GM12878 (cell line): Measurements from ENCODE around the gene THUMPD2.

Experiments
- CBFB ChIP-seq: IDR thresholded peaks from 2 replicates; pipeline ENCODE4 v1.6.1; 2016; ENCODE audit warnings: antibody characterized with exemption, low read depth
- EP300 ChIP-seq, 2 experiments: fragments of 150-350 bp in 1 of 2; IDR thresholded peaks; 2 replicates each; pipeline ENCODE4 v1.6.1; 2011 to 2012; ENCODE audit warnings: low read depth in 2 of 2, low read length in 2 of 2, borderline replicate concordance in 1 of 2, improper control_type of control experiment in 1 of 2, inconsistent platforms in 1 of 2; ENCODE audit not compliant: control insufficient read depth in 1 of 2
- GABPA ChIP-seq: IDR thresholded peaks from 2 replicates; pipeline ENCODE4 v1.6.1; 2014; ENCODE audit warnings: antibody characterized with exemption, low read depth, mild to moderate bottlenecking, inconsistent platforms
- JUND ChIP-seq: IDR thresholded peaks from 2 replicates; pipeline ENCODE4 v1.6.1; 2012; ENCODE audit warnings: low read depth, mild to moderate bottlenecking, low read length, improper control_type of control experiment, moderate library complexity
- KDM1A ChIP-seq: fragments of 200-600 bp; sonication (generic); IDR thresholded peaks from 2 replicates; pipeline ENCODE4 v1.6.1; 2016; ENCODE audit warnings: borderline replicate concordance
- POLR2A ChIP-seq: IDR thresholded peaks from 2 replicates; pipeline ENCODE4 v1.6.1; 2011; ENCODE audit warnings: low read depth, mild to moderate bottlenecking, low read length
- POLR2AphosphoS5 ChIP-seq: IDR thresholded peaks from 2 replicates; pipeline ENCODE4 v1.6.1; 2011; ENCODE audit warnings: mild to moderate bottlenecking, low read length, inconsistent platforms
- RAD21 ChIP-seq: IDR thresholded peaks from 2 replicates; pipeline ENCODE4 v1.6.1; 2011; ENCODE audit warnings: mild to moderate bottlenecking, low read depth, low read length, moderate library complexity; ENCODE audit not compliant: insufficient read depth
- RCOR1 ChIP-seq: conservative IDR thresholded peaks from 2 replicates; pipeline ENCODE4 v1.6.1; 2012; ENCODE audit warnings: low read depth, low read length, improper control_type of control experiment
- TF ChIP-seq, protein P1 (sequence below), 3 experiments: IDR thresholded peaks in 2 of 3; conservative IDR thresholded peaks in 1 of 3; 2 replicates each; pipeline ENCODE4 v1.5.1; 2011; ENCODE audit warnings: low read depth in 3 of 3, low read length in 3 of 3, mild to moderate bottlenecking in 3 of 3, control low read depth in 2 of 3, moderate library complexity in 2 of 3, inconsistent platforms in 1 of 3, mixed read lengths in 1 of 3; ENCODE audit not compliant: control insufficient read depth in 2 of 3, insufficient read depth in 1 of 3; ENCODE audit errors: extremely low read depth in 1 of 3

GRCh38 chr2:39703181-39703872 is 75.7 kb downstream of the THUMPD2 start:
- TF ChIP-seq CBFB (no peak), POLR2A (no peak), POLR2AphosphoS5 (no peak), RCOR1 (no peak), JUND (no peak), EP300 (IDR thresholded peaks at IDR 0.05; ENCODE audit: borderline replicate concordance in 1 of 2, control insufficient read depth in 1 of 2, low read depth in 2 of 2, low read length in 2 of 2) (no peak), KDM1A (no peak), RAD21 (no peak), GABPA (no peak)
- TF ChIP-seq, protein P1, sequence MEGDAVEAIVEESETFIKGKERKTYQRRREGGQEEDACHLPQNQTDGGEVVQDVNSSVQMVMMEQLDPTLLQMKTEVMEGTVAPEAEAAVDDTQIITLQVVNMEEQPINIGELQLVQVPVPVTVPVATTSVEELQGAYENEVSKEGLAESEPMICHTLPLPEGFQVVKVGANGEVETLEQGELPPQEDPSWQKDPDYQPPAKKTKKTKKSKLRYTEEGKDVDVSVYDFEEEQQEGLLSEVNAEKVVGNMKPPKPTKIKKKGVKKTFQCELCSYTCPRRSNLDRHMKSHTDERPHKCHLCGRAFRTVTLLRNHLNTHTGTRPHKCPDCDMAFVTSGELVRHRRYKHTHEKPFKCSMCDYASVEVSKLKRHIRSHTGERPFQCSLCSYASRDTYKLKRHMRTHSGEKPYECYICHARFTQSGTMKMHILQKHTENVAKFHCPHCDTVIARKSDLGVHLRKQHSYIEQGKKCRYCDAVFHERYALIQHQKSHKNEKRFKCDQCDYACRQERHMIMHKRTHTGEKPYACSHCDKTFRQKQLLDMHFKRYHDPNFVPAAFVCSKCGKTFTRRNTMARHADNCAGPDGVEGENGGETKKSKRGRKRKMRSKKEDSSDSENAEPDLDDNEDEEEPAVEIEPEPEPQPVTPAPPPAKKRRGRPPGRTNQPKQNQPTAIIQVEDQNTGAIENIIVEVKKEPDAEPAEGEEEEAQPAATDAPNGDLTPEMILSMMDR (IDR thresholded peaks at IDR 0.05 in 2 of 3, conservative IDR thresholded peaks at IDR 0.05 in 1 of 3; ENCODE audit: control insufficient read depth in 2 of 3, extremely low read depth in 1 of 3, insufficient read depth in 1 of 3, low read depth in 3 of 3, low read length in 3 of 3), result no peak
